Psoas muscle (tissue), 8 donors: ENCODE measurements around the gene GNG8. TPM values are rescaled to one million over a fixed set of nuclear protein-coding genes. Genes with fewer than 3 reads are reported as not detected.

Experiments used
- ATAC-seq, 4 donors: fragments of 200-7000 bp; cut with Tn5 transposase; one replicate each; pipeline ENCODE4 v1.9.1; 2020; ENCODE audit warnings: moderate library complexity in 3 of 4, mild to moderate bottlenecking in 2 of 4
- DNase-seq, 2 donors: peaks; one replicate each; pipeline ENCODE4 v3.0.0-alpha.2; 2020
- H3K27ac ChIP-seq: fragments of 200-600 bp; one replicate; pipeline ENCODE4 v1.8.0; 2022
- H3K27me3 ChIP-seq, 3 donors: fragments of 200-600 bp in 1 of 3; one replicate each; pipeline versions ENCODE4 v1.6.1 to v1.8.0; 2013 to 2022; ENCODE audit warnings: low read length in 2 of 3, mild to moderate bottlenecking in 2 of 3, moderate library complexity in 1 of 3; ENCODE audit not compliant: insufficient read depth in 3 of 3
- H3K36me3 ChIP-seq, 2 donors: fragments of 200-600 bp in 1 of 2; one replicate each; pipeline versions ENCODE4 v1.6.1 to v1.8.0; 2013 to 2022; ENCODE audit warnings: low read depth in 1 of 2, mild to moderate bottlenecking in 1 of 2, moderate library complexity in 1 of 2; ENCODE audit not compliant: insufficient read depth in 1 of 2
- H3K4me1 ChIP-seq: fragments of 200-600 bp; one replicate; pipeline ENCODE4 v1.8.0; 2022
- H3K4me3 ChIP-seq: fragments of 200-600 bp; one replicate; pipeline ENCODE4 v1.8.0; 2022; ENCODE audit warnings: mild to moderate bottlenecking
- H3K9me3 ChIP-seq: fragments of 200-600 bp; one replicate; pipeline ENCODE4 v1.8.0; 2022
- WGBS, 3 donors: extraction: QIAGEN DNeasy Blood & Tissue Kit; methylation state at CpG; one replicate each; pipeline versions ENCODE4 v1.1.6 to v1.1.7; 2013; 5-methylcytosine and 5-hydroxymethylcytosine counted together
- intact Hi-C, 2 donors: fragments of 100-400 bp; cut with DNase I; formaldehyde crosslinking; loops; one replicate each; pipeline versions ENCODE4 v1.11.0 to v1.14.2; 2022
- polyA plus RNA-seq, 3 donors: library from polyadenylated mRNA; stranded (reverse); fragments of 200-250 nt; gene quantifications; one replicate each; pipeline ENCODE4 v1.2.3, GENCODE V29; 2013
- total RNA-seq, 4 donors: library from RNA; stranded (reverse); fragmentation: NEBNext Ultra II Directional in 2 of 4; extraction: Animal tissue kit (Norgen Biotek cat#: 25700) in 2 of 4; gene quantifications; one replicate each; pipeline versions ENCODE4 v1.2.1 to v1.2.4, GENCODE V29; 2021 to 2023
- TF ChIP-seq, protein P1 (sequence below): fragments of 200-600 bp; IDR thresholded peaks from one replicate; pipeline ENCODE4 v1.8.0; 2022; ENCODE audit warnings: antibody characterized with exemption
- donor health status: healthy with polysubstance abuse.
- donor health status: DM: no; HTN: no; CAD: no; lungs with moderate emphysema.
- donor health status: Bipolar disorder and iron deficiency.
- donor health status: healthy.
- donor health status: DM: yes; HTN: yes; CAD: no.
- donor health status: DM: no; HTN: no; CAD: no.
- donor health status: DM: no; HTN: no; CAD: no.
- donor health status: DM: yes; HTN: yes; CAD: no.

GNG8 gene
- total and polyA plus RNA-seq, 7 donors, result not detected

DNA sequence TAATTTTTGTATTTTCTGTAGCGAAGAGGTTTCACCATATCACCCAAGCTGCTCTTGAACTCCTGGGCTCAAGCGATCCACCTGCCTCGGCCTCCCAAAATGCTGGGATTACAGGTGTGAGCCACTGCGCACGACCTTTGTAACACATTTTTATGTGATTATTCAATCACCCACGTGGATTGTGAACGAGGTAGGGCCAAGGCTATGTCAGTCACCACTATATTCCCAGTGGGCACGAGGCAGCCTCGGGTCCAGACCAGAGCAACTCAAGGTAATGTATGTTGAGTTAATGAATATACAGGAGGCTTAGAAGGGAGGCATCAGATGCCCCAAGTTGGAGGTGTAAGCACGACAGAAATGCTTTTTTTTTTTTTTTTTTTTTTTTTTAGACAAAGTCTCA lies 20.0 kb downstream of the GNG8 start:
- Histone ChIP-seq H3K4me1 (peaks cover 17% of the 10 kb centered on the region), H3K36me3 (no peaks in the 10 kb centered on the region), H3K27me3 (no peaks in the 10 kb centered on the region), H3K9me3 (no peaks in the 10 kb centered on the region), H3K4me3 (no peak overlapping the region), H3K27ac (no peak overlapping the region)
- DNase-seq (peak in 1 of 2 donors; percentile 32), ATAC-seq (no peak)
- 80 to 89% (median 80%) methylated on average over 10 of the region's 10 CpGs for WGBS, 3 donors
- TF ChIP-seq, protein P1, sequence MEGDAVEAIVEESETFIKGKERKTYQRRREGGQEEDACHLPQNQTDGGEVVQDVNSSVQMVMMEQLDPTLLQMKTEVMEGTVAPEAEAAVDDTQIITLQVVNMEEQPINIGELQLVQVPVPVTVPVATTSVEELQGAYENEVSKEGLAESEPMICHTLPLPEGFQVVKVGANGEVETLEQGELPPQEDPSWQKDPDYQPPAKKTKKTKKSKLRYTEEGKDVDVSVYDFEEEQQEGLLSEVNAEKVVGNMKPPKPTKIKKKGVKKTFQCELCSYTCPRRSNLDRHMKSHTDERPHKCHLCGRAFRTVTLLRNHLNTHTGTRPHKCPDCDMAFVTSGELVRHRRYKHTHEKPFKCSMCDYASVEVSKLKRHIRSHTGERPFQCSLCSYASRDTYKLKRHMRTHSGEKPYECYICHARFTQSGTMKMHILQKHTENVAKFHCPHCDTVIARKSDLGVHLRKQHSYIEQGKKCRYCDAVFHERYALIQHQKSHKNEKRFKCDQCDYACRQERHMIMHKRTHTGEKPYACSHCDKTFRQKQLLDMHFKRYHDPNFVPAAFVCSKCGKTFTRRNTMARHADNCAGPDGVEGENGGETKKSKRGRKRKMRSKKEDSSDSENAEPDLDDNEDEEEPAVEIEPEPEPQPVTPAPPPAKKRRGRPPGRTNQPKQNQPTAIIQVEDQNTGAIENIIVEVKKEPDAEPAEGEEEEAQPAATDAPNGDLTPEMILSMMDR, result no peak
- intact Hi-C loops, result loop anchor here in 1 of 2 donors (2.0 kb wide), 1 partner anchor 47 kb away; no protein-coding TSS in a partner anchor

DNA sequence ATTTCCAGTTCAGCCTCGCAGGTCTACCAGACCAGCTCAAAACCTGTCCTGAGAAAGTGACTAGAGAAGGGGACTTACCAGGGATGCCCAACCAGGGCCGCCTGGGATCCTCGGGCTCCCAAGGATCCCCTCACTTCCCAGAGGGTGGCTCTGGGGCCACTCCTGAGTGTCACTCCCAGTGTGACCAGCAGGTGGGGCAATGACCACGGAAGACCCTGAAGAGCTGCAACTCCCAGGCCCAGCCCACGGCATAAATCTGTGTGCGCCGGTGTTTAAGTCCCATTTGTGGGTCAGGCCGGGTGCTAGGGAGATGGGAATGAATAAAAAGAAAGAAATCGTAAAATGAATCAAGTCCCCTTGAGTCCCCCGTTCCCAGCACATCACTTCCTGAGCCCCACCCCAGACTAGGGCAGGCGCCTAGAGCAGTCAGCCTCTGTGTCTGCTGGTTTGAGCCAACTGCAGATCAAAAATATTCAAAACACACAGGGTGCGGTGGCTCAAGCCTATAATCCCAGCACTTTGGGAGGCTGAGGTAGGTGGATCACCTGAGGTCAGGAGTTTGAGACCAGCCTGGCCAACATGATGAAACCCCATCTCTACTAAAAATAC lies 21.8 kb downstream of the GNG8 start:
- WGBS, 3 donors, result 11 to 16% (median 12%) methylated on average over 12 of the region's 12 CpGs
- intact Hi-C loops, result loop anchor here (1.0 to 2.0 kb wide), 2 partner anchors 48 to 49 kb away; no protein-coding TSS in a partner anchor
- no peaks in the 10 kb centered on the region for H3K9me3 ChIP-seq
- ATAC-seq (peak; percentile 81 to 93 (median 86)), DNase-seq (peak; percentile 86 to 90)
- TF ChIP-seq, protein P1, result peak; percentile 87
- peaks cover 17% of the 10 kb centered on the region for H3K4me1 ChIP-seq
- peaks cover 0 to 9% of the 10 kb centered on the region in 2 donors for H3K36me3 ChIP-seq
- no peak overlapping the region for H3K4me3 ChIP-seq
- no peak overlapping the region for H3K27ac ChIP-seq
- H3K27me3 ChIP-seq, result no peaks in the 10 kb centered on the region

DNA sequence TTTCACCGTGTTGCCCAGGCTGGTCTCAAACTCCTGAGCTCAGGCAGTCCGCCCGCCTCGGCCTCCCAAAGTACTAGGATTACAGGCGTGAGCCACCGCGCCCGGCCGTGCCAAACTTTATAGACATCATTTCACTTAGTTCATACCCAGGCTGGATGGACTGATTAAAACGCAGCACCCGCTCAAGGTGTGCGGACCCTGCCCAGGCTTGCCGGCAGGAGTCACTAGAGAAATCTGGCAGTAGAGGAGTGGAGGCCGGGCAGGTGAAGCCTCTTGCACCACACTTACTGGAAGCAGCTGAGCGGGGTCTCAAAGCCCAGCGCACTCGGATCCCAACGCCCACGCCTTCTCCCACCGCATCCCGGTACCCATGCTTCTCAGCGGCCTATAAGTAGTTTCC lies 22.5 kb downstream of the GNG8 start:
- H3K27me3 ChIP-seq, result no peaks in the 10 kb centered on the region
- H3K27ac ChIP-seq, result no peak overlapping the region
- TF ChIP-seq, protein P1, result no peak
- intact Hi-C loops, result no loop called here
- 86 to 92% (median 90%) methylated on average over 22 of the region's 22 CpGs for WGBS, 3 donors
- no peak overlapping the region for H3K4me3 ChIP-seq
- peaks cover 12% of the 10 kb centered on the region for H3K4me1 ChIP-seq
- ATAC-seq (no peak), DNase-seq (peak in 1 of 2 donors; percentile 39)
- no peaks in the 10 kb centered on the region for H3K9me3 ChIP-seq
- peaks cover 0 to 16% of the 10 kb centered on the region in 2 donors for H3K36me3 ChIP-seq

DNA sequence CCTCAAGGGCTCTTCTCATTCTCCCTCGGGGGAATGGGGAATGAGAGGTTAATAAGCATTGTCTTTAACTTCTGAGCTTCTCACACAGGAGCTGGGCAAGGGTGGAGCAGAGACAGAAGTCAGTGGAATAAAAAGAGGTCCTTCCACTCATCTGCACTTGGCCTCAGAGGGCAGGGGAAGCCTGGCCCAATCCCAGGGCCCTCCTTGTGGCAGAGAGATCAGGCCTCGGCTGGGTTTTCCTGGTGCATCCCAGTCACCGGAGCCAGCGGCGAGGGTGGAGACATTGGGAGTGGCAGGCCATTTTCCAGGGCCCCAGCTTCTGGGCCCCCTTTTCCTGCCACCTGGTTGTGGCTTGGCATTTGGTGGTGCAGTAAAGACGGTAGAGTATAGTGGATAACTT lies 24.2 kb downstream of the GNG8 start:
- Histone ChIP-seq H3K27ac (no peak overlapping the region), H3K27me3 (no peaks in the 10 kb centered on the region)
- intact Hi-C loops, result no loop called here

More for the DNA sequence above, 24.2 kb downstream of the GNG8 start:
- no peak for ATAC-seq
- H3K4me3 ChIP-seq, result no peak overlapping the region
- H3K9me3 ChIP-seq, result no peaks in the 10 kb centered on the region
- peak in 1 of 2 donors; percentile 46 for DNase-seq
- H3K36me3 ChIP-seq, result peaks cover 0 to 34% of the 10 kb centered on the region in 2 donors
- TF ChIP-seq, protein P1, result no peak
- WGBS, 3 donors, result 66 to 76% (median 68%) methylated on average over 6 of the region's 6 CpGs
- H3K4me1 ChIP-seq, result peaks cover 2% of the 10 kb centered on the region
